WTC11 (cell line): ENCODE measurements around the gene ARHGAP26. TPM values are rescaled to one million over a fixed set of nuclear protein-coding genes. Genes with fewer than 3 reads are reported as not detected.

ENCODE experiments used
- ATAC-seq: fragments of 200-7000 bp; cut with Tn5 transposase; 2 replicates; pipeline ENCODE4 v1.10.0; 2021; ENCODE audit warnings: mild to moderate bottlenecking, moderate library complexity
- CTCF ChIA-PET: fragments of 300-600 bp; sonication (Branson Sonifier 250); formaldehyde crosslinking; loops from one replicate; lab custom pipeline; 2021; ENCODE audit warnings: antibody characterized with exemption; lab: Charles Lee
- POLR2A ChIA-PET: fragments of 350-600 bp; sonication (Branson Sonifier 250); formaldehyde crosslinking; loops from one replicate; lab custom pipeline; 2021; ENCODE audit warnings: antibody characterized with exemption; lab: Charles Lee
- DNase-seq: peaks from one replicate; pipeline ENCODE4 v3.0.0; 2021; ENCODE audit warnings: low spot score
- H3K27ac Mint-ChIP-seq: 2 replicates; pipeline ENCODE4 v1.8.0; 2021; ENCODE audit warnings: mixed read lengths
- H3K27me3 Mint-ChIP-seq: 2 replicates; pipeline ENCODE4 v1.8.0; 2021; ENCODE audit warnings: low read depth, mild to moderate bottlenecking, moderate library complexity, mixed read lengths
- H3K36me3 Mint-ChIP-seq: 2 replicates; pipeline ENCODE4 v1.8.0; 2021; ENCODE audit warnings: mixed read lengths
- H3K4me1 Mint-ChIP-seq: 2 replicates; pipeline ENCODE4 v1.8.0; 2022; ENCODE audit warnings: mixed read lengths
- H3K4me3 Mint-ChIP-seq: 2 replicates; pipeline ENCODE4 v1.8.0; 2021; ENCODE audit warnings: mild to moderate bottlenecking, moderate library complexity, mixed read lengths
- H3K9me3 Mint-ChIP-seq: 2 replicates; pipeline ENCODE4 v1.8.0; 2021; ENCODE audit warnings: mixed read lengths
- ATF3 ChIP-seq: sonication (generic); formaldehyde crosslinking; conservative IDR thresholded peaks from 2 replicates; pipeline ENCODE4 v1.8.1; 2022; ENCODE audit warnings: mild to moderate bottlenecking, missing genetic modification reagents
- ATF6 ChIP-seq: sonication (generic); formaldehyde crosslinking; IDR thresholded peaks from 2 replicates; pipeline ENCODE4 v1.8.1; 2023; ENCODE audit warnings: mild to moderate bottlenecking, missing genetic modification reagents
- CREB1 ChIP-seq: sonication (generic); formaldehyde crosslinking; IDR thresholded peaks from 2 replicates; pipeline ENCODE4 v1.8.0; 2023; ENCODE audit warnings: mild to moderate bottlenecking, missing genetic modification reagents
- ERG ChIP-seq: fragments of 250-450 bp; sonication (Bioruptor Pico); IDR thresholded peaks from 2 replicates; pipeline ENCODE4 v1.8.0; 2021; ENCODE audit warnings: mild to moderate bottlenecking
- FOXP4 ChIP-seq: sonication (generic); formaldehyde crosslinking; IDR thresholded peaks from 2 replicates; pipeline ENCODE4 v1.8.0; 2022; ENCODE audit warnings: mild to moderate bottlenecking, missing genetic modification reagents
- GRHL2 ChIP-seq: fragments of 250-450 bp; sonication (Bioruptor Pico); IDR thresholded peaks from 2 replicates; pipeline ENCODE4 v1.8.0; 2022; ENCODE audit warnings: mild to moderate bottlenecking, moderate library complexity; ENCODE audit not compliant: insufficient replicate concordance, severe bottlenecking
- JUN ChIP-seq: sonication (generic); formaldehyde crosslinking; IDR thresholded peaks from 2 replicates; pipeline ENCODE4 v1.8.0; 2023; ENCODE audit warnings: mild to moderate bottlenecking, missing genetic modification reagents
- NFE2L1 ChIP-seq: sonication (generic); formaldehyde crosslinking; IDR thresholded peaks from 2 replicates; pipeline ENCODE4 v1.8.1; 2023; ENCODE audit warnings: missing genetic modification reagents
- NFYB ChIP-seq: sonication (generic); formaldehyde crosslinking; conservative IDR thresholded peaks from 2 replicates; pipeline ENCODE4 v1.8.0; 2022; ENCODE audit warnings: low read depth, missing genetic modification reagents
- OVOL2 ChIP-seq: fragments of 250-450 bp; sonication (Bioruptor Pico); IDR thresholded peaks from 2 replicates; pipeline ENCODE4 v1.9.0; 2021; ENCODE audit warnings: mild to moderate bottlenecking, borderline replicate concordance
- PRRX2 ChIP-seq: fragments of 250-450 bp; sonication (Bioruptor Pico); IDR thresholded peaks from 2 replicates; pipeline ENCODE4 v1.8.0; 2021; ENCODE audit warnings: mild to moderate bottlenecking
- SMAD4 ChIP-seq: sonication (generic); formaldehyde crosslinking; IDR thresholded peaks from 2 replicates; pipeline ENCODE4 v1.8.0; 2022; ENCODE audit warnings: mild to moderate bottlenecking, missing genetic modification reagents
- SOX15 ChIP-seq: fragments of 250-450 bp; sonication (Bioruptor Pico); IDR thresholded peaks from 2 replicates; pipeline ENCODE4 v1.9.0; 2021; ENCODE audit warnings: mild to moderate bottlenecking
- STAT6 ChIP-seq: sonication (generic); formaldehyde crosslinking; conservative IDR thresholded peaks from 2 replicates; pipeline ENCODE4 v1.8.1; 2023; ENCODE audit warnings: mild to moderate bottlenecking, low read depth, missing genetic modification reagents, moderate library complexity
- TEAD1 ChIP-seq: sonication (generic); formaldehyde crosslinking; IDR thresholded peaks from 2 replicates; pipeline ENCODE4 v1.8.0; 2022; ENCODE audit warnings: mild to moderate bottlenecking, missing genetic modification reagents
- ZBTB21 ChIP-seq: sonication (generic); formaldehyde crosslinking; IDR thresholded peaks from 2 replicates; pipeline ENCODE4 v1.8.1; 2023; ENCODE audit warnings: mild to moderate bottlenecking, missing genetic modification reagents, borderline replicate concordance
- ZNF138 ChIP-seq: sonication (generic); formaldehyde crosslinking; conservative IDR thresholded peaks from 2 replicates; pipeline ENCODE4 v1.8.1; 2022; ENCODE audit warnings: mild to moderate bottlenecking, moderate library complexity, missing genetic modification reagents
- ZNF263 ChIP-seq: sonication (generic); formaldehyde crosslinking; IDR thresholded peaks from 2 replicates; pipeline ENCODE4 v1.8.1; 2022; ENCODE audit warnings: low read depth, mild to moderate bottlenecking, moderate library complexity, missing genetic modification reagents
- ZNF425 ChIP-seq: fragments of 250-450 bp; sonication (Bioruptor Pico); conservative IDR thresholded peaks from 2 replicates; pipeline ENCODE4 v1.9.0; 2021; ENCODE audit warnings: mild to moderate bottlenecking
- total RNA-seq: library from RNA; stranded (reverse); gene quantifications from 3 replicates; pipeline ENCODE4 v1.2.3, GENCODE V29; 2021

The ARHGAP26 gene
- total RNA-seq, 1 experiment from 2014 or later = 22.3 TPM

GRCh38 chr5:142939006-142939405 is 168.8 kb downstream of the ARHGAP26 start (continued):
- TF ChIP-seq ERG (CRISPR knock-in tag) = no peak
- TF ChIP-seq, all 79 proteins: peak for 0

- TF ChIP-seq SOX15 (CRISPR knock-in tag) (no peak), ATF3 (CRISPR knock-in tag) (no peak), FOXP4 (CRISPR knock-in tag) (no peak), JUN (no peak), GRHL2 (CRISPR knock-in tag) (no peak), STAT6 (CRISPR knock-in tag) (no peak), ATF6 (CRISPR knock-in tag) (no peak)
- Mint-ChIP-seq H3K36me3 (0 out of 2 replicates have a peak, but pooled peaks cover 2% of the 10 kb centered on the region), H3K9me3 (0 out of 2 replicates have a peak, but pooled peaks cover 3% of the 10 kb centered on the region), H3K4me3 (no peak overlapping the region), H3K27ac (no peak overlapping the region), H3K27me3 (no peaks in the 10 kb centered on the region), H3K4me1 (no peaks in the 10 kb centered on the region)
- ChIA-PET CTCF (interaction anchor here (1.2 kb wide), 1 partner anchor 17 kb away, joined by 3 read pairs; no protein-coding TSS in a partner anchor), POLR2A (interaction anchor here (0.6 kb wide), 1 partner anchor 23 kb away, joined by 5 read pairs; no protein-coding TSS in a partner anchor)
- no peak for DNase-seq
- ATAC-seq = no peak
Measured at GRCh38 chr5:142939884-142940283, 169.7 kb downstream of the ARHGAP26 start.

- no peak overlapping the region for H3K27ac Mint-ChIP-seq
- no peak for ATAC-seq
- H3K4me3 Mint-ChIP-seq = no peak overlapping the region
- DNase-seq = no peak
- POLR2A ChIA-PET = no interaction called here
- 0 out of 2 replicates have a peak, but pooled peaks cover 3% of the 10 kb centered on the region for H3K9me3 Mint-ChIP-seq
- H3K4me1 Mint-ChIP-seq = no peaks in the 10 kb centered on the region
- TF ChIP-seq ZNF425 (CRISPR knock-in tag) (no peak), NFYB (no peak), ZNF263 (CRISPR knock-in tag) (no peak), SMAD4 (CRISPR knock-in tag) (no peak), CREB1 (CRISPR knock-in tag) (no peak), ZNF138 (CRISPR knock-in tag) (no peak), OVOL2 (CRISPR knock-in tag) (no peak), PRRX2 (no peak), NFE2L1 (CRISPR knock-in tag) (no peak), ZBTB21 (CRISPR knock-in tag) (no peak), TEAD1 (CRISPR knock-in tag) (no peak)
- CTCF ChIA-PET = no interaction called here
- H3K27me3 Mint-ChIP-seq = no peaks in the 10 kb centered on the region
- H3K36me3 Mint-ChIP-seq = 0 out of 2 replicates have a peak, but pooled peaks cover 2% of the 10 kb centered on the region
Measured at GRCh38 chr5:142941245-142941644, 171.1 kb downstream of the ARHGAP26 start.
